UCSD-AML1 (cell line): Measurements from ENCODE around the gene CCDC102A.
"Not testable (repeated sequence)": the region's sequence is repeated elsewhere in the genome, so short reads cannot be mapped to it uniquely, and the experiment has no call there.

Source experiments
- DNase-seq: peaks from one replicate; lab custom pipeline; 2025; ENCODE audit not compliant: unreplicated experiment; lab: John Stamatoyannopoulos, UW

Gene CCDC102A

DNA sequence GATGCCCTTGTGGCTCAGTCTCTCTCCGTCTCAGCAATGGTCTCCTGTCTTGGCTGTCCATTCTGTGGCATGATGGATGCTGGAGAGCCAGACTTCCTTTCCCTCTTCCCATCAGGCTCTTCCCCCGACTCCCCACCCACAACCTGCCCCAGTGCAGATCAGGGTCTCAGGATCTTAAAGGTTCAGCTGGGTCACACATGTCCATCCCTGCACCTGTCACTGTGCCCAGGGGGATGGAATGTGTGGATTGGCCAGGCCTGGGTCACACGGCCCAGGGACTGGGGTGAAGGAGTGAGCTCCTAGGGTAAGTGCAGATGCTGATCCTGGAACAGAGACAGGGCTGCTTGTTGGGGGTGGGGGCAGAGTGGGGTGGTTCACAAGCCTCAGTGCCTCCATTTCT, 29.1 kb upstream of the CCDC102A start:
- no peak for DNase-seq

DNA sequence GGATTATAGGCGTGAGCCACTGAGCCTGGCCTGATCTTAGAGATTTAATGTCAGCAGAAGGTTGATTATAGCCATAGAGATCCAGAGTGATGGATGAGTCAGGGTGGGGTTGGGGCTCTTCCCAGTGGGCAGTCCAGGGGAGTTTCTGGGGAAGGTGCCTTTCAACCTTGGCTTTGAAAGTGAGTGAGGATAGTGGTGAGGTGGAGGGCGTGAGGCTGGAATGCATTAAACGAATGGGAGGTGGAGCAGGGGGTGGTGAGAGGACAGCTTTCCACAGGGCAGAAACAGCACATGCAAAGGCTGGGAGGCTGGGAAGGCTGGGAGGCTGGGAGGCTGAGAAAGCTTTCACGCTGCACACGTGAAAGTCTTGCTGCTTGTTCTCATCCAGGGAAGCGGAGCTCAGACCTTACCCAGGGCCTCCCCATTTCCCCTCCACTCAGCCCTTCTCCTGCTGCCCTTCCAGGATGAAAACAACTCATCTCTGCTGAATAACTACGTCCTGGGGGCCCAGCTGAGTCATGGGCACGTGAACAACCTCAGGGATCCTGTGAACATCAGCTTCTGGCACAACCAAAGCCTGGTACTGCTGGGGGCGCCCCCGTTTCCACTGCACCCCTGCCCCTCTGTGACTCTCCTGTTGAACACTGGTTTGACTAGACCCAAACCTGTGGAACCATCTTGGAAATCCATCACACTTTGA, 28.4 kb upstream of the CCDC102A start:
- no peak for DNase-seq

DNA sequence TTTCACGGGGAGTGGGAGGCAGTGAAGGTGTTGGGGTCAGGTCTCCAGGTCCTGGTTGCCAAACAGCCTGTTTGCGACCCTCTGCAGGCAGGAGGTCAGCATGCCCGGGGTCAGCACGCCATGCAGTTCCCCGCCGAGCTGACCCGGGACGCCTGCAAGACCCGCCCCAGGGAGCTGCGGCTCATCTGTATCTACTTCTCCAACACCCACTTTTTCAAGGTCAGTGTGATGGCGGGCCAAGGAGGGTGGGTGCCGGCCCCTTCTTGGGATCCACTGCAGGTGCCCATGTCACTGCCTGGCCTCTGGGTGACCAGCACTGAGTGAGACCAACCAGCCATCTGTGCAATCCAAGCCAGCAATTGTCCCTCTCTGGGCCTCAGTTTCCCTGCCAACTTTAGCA, 27.4 kb upstream of the CCDC102A start:
- DNase-seq: no peak

DNA sequence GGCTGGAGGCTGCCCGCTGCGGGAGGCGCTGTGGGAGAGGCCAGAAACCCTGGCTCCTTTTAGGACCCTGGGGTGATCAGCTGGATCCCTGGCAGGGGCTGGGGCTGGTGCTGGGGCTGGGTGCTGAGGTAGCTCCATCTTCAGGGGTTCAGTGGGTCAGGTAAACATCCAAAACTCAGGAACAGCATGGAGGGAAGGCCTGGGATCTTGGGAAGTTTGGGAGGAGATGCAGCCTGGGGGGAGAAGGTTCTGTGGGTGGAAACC, 27.0 kb upstream of the CCDC102A start:
- no peak for DNase-seq

DNA sequence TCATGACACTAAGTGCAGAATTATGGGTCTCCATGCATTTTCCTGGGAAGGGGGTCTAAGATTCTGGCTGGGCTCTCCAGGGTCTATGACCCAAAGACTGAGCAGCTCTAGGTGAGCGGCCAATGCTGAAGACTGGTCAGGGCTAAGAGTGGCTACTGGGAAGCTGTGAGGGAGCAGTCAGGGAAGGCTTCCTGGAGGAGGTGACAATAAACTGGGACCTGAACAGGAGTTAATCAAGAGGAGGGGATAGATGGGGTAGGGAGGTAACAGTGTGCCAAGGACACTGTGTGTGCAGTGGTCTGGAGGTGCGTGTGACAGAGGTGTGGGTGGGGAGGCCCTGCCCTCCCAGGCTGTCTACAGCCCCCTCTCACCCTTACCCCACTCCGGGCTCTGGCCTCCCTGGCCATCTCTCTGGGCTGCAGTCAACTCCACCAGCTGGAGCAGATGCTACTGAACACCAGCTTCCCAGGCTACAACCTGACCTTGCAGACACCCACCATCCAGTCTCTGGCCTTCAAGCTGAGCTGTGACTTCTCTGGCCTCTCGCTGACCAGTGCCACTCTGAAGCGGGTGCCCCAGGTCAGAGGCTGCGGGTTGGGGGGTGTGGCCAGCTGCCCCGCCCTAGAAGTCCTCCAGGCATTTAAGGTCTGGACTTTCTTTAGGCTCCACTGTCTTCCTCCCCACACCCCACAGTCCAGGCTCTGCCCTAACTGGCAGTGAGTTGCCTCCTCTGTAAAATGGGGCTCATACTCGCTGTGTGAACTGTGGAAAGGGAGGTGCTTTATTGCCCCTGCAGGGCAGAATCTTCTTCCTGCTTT, 26.5 kb upstream of the CCDC102A start:
- no peak for DNase-seq

DNA sequence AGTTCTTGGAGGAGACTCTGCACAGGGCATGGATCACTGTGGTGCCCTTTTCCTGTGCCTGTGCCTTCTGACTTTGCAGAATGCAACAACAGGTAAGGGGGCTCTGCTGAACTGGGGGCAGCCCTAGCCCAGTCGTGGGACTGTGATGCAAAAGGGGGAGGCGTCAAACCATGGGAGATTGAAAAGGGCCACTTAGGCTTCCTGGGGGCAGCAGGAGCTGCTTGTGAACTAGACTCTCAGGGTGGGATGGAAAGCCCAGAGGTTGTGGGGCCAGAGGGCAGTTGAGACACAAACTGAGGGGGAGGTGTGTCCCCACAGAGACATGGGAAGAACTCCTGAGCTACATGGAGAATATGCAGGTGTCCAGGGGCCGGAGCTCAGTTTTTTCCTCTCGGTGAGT, 25.7 kb upstream of the CCDC102A start:
- no peak for DNase-seq

DNA sequence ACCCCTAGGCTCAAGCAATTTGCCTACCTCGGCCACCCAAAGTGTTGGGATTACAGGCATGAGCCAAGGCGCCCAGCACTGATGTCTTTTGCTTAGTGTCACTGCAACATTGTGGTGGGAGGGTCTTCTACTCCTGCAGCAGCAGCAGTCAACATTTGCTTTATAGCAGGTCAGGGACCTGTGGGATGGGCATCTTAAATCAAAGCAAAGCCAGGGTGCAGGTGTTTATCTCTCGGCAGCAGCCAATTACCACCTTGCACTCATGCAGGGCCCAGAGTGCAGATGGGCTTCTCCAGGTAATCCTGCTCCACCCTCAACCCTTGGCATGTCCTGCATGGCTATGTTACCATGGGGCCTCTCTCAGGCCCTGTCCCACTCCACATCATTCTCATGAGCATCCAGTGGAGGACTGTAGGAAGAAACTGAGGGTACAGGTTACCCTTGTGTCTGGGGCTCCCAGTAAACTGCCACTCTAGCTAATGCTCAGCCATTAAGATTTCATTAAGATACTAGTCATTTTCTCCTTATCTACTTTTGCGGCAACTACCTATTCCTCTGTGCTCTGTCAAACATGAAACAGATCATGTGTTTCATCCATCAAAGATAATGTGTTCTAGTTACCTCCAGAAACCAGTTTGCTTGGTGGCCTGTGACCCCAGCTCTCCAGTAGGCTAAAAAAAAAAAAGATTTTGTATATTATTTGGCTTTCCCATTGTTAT, 22.9 kb upstream of the CCDC102A start:
- DNase-seq: no peak

DNA sequence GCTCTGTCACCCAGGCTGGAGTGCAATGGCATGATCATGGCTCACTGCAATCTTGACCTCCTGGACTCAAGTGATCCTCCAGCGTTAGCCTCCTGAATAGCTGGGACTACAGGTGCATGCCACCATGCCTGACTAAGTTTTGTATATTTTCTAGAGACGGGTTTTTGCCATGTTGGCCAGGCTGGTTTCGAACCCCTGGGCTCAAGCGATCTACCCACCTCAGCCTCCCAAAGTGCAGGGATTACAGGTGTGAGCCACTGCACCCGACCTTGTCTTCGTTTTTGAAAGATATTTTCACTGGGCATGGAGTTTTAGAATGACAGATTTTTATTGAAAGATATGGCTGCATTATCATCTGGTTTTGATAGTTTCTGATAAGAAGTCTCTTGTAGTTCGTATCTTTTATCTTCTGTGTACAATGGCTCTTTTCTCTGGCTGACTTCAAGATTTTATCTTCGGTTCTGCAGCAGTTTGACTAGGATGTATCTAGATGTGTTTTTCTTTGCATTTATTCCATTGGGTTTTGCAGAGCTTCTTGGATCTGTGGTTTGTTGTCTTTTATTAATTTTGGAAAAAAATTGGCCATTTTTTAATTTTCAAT, 20.7 kb upstream of the CCDC102A start:
- no peak for DNase-seq

DNA sequence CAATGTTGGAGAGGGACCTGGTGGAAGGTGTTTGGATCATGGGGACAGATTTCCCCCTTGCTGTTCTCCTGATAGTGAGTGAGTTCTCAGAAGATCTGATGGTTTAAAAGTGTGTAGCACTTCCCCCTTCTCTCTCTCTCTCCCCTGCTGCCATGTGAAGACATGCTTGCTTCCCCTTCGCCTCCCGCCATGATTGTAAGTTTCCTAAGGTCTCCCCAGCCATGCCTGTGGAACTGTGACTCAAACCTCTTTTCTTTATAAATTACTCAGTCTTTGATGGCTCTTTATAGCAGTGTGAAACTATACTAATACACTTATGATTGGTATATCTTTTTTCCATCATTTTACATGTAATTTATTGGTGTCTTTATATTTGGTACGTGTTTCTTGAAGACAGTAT, 19.5 kb upstream of the CCDC102A start:
- no peak for DNase-seq

DNA sequence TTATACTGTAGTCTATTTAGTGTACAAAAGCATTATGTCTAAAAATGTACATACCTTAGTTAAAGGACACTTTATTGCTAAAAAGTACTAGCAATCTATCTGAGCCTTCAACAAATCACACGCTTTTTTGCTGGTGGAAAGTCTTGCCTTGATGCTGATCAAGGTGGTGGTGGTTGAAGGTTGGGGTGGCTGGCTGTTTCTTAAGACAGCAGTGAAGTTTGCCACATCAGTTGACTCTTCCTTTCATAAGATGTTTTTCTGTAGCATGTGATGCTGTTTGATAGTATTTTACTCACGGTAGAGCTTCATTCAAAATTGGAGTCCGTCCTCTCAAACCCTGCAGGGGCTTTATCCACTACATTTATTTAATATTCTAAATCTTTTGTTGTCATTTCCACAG, 14.7 kb upstream of the CCDC102A start:
- no peak for DNase-seq

DNA sequence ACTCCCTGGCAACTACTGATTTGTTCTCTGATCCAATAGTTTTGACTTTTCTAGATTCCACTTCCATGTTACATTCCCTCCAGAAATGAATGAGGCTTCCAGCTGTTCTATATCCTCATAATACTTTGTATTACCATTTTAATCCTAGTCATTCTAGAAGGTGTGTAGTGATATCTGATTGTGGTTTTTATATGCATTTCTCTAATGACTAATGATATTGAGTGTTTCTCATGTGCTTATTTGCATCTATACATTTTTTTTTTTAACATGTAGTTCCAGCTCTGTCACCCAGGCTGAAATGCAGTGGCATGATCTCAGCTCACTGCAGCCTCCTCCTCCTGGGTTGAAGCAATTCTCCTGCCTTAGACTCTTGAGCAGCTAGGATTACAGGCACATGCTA, 13.4 kb upstream of the CCDC102A start:
- no peak for DNase-seq

DNA sequence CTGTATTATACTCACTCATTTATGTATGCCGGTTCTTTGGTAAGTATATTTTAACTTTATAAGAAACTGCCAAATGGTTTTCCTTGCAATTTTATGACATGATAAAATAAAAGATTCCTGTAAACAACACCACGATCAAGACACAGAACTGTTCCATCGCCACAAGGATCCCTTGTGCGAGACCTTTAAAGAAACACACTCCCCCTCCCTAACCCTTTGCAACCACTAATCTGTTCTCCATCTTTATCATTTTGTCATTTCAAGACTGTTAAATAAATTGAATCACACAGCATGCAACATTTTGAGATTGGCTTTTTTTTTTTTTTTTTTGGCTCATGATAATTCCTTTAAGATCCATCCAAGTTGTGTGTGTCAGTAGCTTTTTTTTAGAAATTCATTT, 12.0 kb upstream of the CCDC102A start:
- no peak for DNase-seq

DNA sequence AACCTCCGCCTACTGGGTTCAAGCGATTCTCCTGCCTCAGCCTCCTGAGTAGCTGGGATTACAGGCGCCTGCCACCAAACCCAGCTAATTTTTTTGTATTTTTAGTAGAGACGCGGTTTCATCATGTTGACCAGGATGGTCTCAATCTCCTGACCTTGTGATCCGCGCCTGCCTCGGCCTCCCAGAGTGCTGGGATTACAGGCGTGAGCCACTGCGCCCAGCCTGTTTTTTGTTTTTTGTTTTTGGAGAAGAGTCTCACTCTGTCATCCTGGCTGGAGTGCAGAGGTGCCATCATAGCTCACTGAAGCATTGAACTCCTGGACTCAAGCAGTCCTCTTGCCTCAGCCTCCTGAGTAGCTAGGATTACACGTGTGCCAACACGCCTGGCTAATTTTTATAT, 11.2 kb upstream of the CCDC102A start:
- not testable (repeated sequence) for DNase-seq

DNA sequence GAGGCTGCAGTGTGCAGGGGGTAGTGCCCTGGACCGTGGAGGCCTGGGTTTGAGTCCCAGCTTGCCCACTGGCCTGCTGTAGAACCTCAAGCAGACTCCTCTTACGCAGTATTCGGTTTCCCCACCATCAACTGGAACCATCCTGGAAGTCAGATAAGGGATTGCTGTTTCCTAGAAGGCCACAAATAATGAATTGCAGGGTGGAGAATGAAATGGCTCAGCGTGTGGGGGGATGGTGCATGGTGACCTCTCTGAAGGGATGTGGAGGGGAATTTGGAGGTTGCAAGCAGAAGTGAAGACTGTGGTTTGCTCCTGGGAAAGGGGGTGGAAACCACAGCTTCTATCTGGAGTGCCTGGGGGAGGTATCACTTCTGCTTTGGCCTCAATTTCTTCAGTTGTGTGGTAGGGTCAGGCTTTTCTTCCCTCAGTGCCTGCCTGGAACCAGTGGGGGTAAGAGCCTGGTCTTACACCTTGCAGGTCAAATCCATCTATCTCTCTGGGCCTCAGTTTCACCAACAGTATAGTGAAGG, 7.8 kb upstream of the CCDC102A start:
- peak; percentile 88 for DNase-seq

DNA sequence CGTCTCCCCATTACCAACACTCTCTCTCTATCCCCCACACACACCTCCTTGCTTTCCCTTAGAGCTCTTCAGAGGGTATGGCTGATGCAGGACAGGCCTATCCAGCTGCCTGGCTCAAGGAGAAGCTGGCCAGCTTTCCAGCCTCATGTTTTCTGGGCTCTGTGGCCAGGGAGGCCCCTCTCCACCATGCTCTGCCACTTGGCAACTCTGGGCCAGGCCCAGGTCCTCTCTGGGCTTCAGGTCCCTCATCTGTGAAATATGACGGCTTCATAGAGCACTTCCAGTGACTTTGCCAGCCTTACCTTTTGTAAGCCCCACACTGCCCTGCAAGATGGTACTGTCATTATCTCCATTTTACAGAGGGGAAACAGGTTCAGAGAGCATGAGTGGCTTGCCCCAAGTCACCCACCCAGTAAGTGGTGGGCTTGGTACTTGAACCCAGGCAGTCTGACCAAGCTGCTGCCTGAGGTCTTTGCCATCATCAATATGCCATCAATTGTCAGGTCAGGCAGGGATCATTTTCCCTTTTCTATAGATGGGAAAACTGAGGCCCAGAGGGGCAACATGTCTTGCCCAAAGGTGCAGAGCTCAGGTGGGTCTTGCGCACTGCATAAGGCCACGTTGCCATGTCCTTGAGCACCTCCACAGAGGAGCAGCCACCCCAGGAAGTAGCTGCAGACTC, 5.5 kb upstream of the CCDC102A start:
- DNase-seq: no peak

DNA sequence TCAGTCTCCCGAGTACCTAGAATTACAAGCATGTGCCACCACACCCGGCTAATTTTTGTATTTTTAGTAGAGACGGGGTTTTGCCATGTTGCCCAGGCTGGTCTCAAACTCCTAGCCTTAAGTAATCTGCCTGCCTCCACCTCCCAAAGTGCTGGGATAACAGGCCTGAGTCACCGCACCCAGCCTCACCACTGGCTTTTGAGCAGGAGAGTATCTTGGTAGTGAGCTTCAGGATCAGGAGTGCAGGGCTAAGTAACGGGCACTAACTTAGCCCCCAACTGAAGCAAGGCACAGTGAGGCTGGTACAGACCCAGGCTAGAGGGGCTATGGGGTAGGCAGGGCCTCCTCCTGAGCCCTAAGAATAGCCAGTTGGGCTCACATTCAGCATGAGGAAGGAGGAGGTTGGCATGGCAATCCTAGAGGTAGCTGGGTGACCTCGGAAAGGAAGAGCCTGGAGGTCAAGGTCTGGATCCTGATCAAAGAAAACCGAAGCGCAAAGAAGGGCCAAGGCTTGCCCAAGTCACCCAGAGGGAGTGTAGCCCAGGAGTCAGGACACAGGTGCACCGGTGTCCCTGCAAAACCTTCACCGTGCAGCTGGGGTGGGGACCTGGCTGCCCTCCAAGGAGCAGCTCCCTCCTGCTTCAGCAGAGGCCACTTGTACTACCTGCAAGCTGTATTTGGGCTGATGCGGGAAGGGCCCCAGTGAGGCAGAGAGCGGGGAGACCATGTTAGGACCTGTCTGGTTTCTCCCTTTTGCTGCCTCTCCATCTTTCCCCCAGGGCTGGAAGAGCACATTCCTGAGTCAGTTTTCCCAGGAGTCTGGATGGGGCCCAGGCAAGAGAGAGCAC, 4.8 kb upstream of the CCDC102A start:
- no peak for DNase-seq

DNA sequence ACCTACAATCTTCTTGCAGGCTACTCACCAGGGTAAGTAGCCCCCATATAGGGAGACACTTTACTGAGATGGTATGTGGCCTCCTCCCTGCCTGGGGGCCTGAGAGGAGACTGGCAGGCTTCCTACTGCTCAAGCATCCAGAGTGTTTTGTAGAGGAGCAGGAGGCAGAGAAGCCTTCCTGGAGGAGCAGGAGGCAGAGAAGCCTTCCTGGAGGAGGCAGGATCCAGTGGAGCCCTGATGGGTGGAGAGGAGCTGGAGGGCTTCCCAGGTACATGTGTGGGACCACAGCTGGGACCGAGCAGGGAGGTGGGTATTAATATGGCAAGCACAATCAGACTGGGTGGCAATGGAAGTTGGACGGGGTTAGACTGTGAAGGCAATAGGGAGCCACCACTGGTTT, 4.0 kb upstream of the CCDC102A start:
- no peak for DNase-seq

DNA sequence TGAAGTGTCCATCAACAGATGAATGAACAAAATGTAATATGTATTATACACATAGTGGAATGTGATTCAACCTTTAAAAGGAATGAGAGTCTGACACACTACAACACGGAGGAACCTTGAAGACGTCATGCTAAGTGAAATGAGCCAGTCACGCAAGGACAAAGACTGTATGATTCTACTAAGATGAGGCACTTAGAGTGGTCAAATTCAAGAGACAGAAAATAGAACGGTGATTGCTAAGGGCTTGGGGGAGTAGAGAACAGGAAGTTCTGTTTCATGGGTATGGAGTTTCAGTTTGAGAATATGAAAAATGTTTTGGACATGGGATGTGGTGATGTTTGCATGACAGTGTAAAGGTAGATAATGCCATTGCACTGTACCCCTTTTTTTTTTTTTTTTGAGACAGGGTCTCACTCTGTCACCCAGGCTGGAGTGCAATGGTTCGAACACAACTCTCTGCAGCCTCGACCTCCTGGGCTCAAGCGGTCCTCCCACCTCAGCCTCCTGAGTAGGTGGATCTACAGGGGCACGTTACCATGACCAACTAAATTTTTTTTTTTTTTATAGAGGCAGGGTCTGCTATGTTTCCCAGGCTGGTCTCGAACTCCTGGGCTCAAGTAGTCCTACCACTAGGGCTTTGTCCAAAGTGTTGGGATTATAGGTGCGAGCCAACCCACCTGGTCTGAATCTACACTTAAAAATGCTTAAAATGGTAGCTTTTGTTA, 2.9 kb upstream of the CCDC102A start:
- no peak for DNase-seq

DNA sequence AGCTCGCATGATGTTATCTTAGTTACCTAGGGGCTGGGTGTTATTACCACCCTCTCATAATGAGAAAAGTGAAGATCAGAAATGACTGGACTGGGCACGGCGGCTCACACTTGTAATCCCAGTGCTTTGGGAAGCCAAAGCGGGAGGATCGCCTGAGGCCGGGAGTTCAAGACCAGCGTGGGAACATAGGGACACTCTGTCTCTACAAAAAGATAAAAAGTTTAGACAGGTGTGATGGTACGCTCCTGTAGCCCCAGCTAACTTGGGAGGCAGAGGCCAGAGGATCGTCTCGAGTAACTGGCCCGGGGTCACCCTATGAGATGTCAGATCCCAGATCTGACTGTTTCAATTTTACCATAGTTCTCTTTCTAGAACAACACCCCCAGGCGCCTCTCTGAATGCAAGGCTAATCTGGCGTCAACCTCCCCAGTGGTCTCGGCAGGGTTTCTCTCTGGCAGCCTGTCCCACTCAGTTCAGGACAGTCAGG, 1.9 kb upstream of the CCDC102A start:
- DNase-seq: no peak
